NB4 (cell line): Measurements from ENCODE around the gene CNTNAP2.

Experiments used
- POLR2A ChIP-seq: IDR thresholded peaks from 2 replicates; pipeline ENCODE4 v1.6.1; 2011; ENCODE audit warnings: mild to moderate bottlenecking; ENCODE audit not compliant: insufficient read length; ENCODE audit errors: extremely low read depth
- TF ChIP-seq, protein P1 (sequence below): IDR thresholded peaks from one replicate; pipeline ENCODE4 v1.5.1; 2012; ENCODE audit warnings: low read depth, low read length

DNA sequence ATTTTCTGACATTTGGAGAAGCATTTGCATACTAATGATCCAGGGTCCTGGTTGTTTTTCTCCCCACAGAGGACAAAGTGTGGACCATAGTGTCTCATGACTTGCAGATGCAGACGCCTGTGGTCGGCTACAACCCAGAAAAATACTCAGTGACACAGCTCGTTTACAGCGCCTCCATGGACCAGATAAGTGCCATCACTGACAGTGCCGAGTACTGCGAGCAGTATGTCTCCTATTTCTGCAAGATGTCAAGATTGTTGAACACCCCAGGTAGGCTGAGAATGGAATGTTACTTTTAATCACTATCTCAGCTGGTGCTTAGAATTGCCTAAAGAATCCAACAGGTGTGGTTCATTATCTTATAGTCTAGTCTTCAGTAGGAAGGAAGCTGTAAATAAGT lies 1522.4 kb downstream of the CNTNAP2 start:
- TF ChIP-seq, protein P1, sequence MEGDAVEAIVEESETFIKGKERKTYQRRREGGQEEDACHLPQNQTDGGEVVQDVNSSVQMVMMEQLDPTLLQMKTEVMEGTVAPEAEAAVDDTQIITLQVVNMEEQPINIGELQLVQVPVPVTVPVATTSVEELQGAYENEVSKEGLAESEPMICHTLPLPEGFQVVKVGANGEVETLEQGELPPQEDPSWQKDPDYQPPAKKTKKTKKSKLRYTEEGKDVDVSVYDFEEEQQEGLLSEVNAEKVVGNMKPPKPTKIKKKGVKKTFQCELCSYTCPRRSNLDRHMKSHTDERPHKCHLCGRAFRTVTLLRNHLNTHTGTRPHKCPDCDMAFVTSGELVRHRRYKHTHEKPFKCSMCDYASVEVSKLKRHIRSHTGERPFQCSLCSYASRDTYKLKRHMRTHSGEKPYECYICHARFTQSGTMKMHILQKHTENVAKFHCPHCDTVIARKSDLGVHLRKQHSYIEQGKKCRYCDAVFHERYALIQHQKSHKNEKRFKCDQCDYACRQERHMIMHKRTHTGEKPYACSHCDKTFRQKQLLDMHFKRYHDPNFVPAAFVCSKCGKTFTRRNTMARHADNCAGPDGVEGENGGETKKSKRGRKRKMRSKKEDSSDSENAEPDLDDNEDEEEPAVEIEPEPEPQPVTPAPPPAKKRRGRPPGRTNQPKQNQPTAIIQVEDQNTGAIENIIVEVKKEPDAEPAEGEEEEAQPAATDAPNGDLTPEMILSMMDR: no peak
- TF ChIP-seq POLR2A: no peak
